Adrenal gland (tissue), 12 donors: ENCODE measurements around the gene LMTK2. TPM values are rescaled to one million over a fixed set of nuclear protein-coding genes. Genes with fewer than 3 reads are reported as not detected.
"Not testable (repeated sequence)": the region's sequence is repeated elsewhere in the genome, so short reads cannot be mapped to it uniquely, and the experiment has no call there.

Experiments
- DNase-seq, 7 donors: peaks; one replicate each; pipeline ENCODE4 v3.0.0-alpha.2; 2019 to 2020
- H3K27ac ChIP-seq, 5 donors: fragments of 200-600 bp; sonication (generic) in 4 of 5; 1 replicate in 3 of 5; 2 replicates in 2 of 5; pipeline versions ENCODE4 v1.5.1 to v1.8.0; 2016 to 2020; ENCODE audit warnings: mild to moderate bottlenecking in 1 of 5
- H3K27me3 ChIP-seq: fragments of 200-600 bp; 2 replicates; pipeline ENCODE4 v1.8.0; 2021
- H3K36me3 ChIP-seq, 2 donors: fragments of 200-600 bp; replicated peaks in 1 of 2; 1 replicate in 1 of 2; 2 replicates in 1 of 2; pipeline versions ENCODE4 v1.5.1 to v1.8.0; 2018 to 2022
- H3K4me1 ChIP-seq, 2 donors: fragments of 200-600 bp; replicated peaks in 1 of 2; 1 replicate in 1 of 2; 2 replicates in 1 of 2; pipeline versions ENCODE4 v1.5.1 to v1.8.0; 2018 to 2021
- H3K4me3 ChIP-seq, 4 donors: fragments of 200-600 bp; sonication (generic) in 3 of 4; one replicate each; pipeline ENCODE4 v1.5.1; 2016 to 2018
- H3K9me3 ChIP-seq, 3 donors: fragments of 200-600 bp; sonication (generic) in 1 of 3; replicated peaks in 1 of 3; 1 replicate in 2 of 3; 2 replicates in 1 of 3; pipeline versions ENCODE4 v1.5.1 to v1.8.0; 2016 to 2021
- CTCF ChIP-seq, 6 experiments: fragments of 450-650 bp in 4 of 6; fragments of 200-600 bp in 2 of 6; sonication (generic) in 1 of 6; IDR thresholded peaks; 1 replicate in 5 of 6; 2 replicates in 1 of 6; pipeline versions ENCODE4 v1.5.1 to v1.8.0; 2016 to 2021; ENCODE audit warnings: antibody characterized with exemption in 6 of 6, mild to moderate bottlenecking in 2 of 6, moderate library complexity in 1 of 6
- POLR2A ChIP-seq, 2 donors: fragments of 450-650 bp; IDR thresholded peaks; one replicate each; pipeline ENCODE4 v1.6.1; 2017; ENCODE audit warnings: antibody characterized with exemption in 2 of 2, mild to moderate bottlenecking in 2 of 2, moderate library complexity in 1 of 2
- WGBS, 4 donors: extraction: QIAGEN DNeasy Blood & Tissue Kit in 2 of 4; methylation state at CpG; one replicate each; pipeline versions ENCODE4 v1.1.5 to v1.1.7; 2013 to 2017; 5-methylcytosine and 5-hydroxymethylcytosine counted together
- intact Hi-C, 2 donors: fragments of 100-400 bp; cut with DNase I; formaldehyde crosslinking; loops; one replicate each; pipeline versions ENCODE4 v1.14.1 to v1.15.0; 2022 to 2023
- polyA plus RNA-seq, 3 donors: library from polyadenylated mRNA; stranded (reverse); fragments of 200-250 nt in 2 of 3; fragments of 350-450 nt in 1 of 3; fragmentation: Illumina TruSeq in 1 of 3; extraction: RNeasy Lipid Tissue Mini Kit (QIAGEN cat#74804) in 1 of 3; gene quantifications; one replicate each; pipeline ENCODE4 v1.2.3, GENCODE V29; 2013 to 2014
- total RNA-seq, 9 donors: library from RNA; depleted of rRNA in 4 of 9; stranded (reverse); fragments of >200 nt in 4 of 9; fragments of 120-200 nt in 1 of 9; fragmentation: NEBNext Ultra II Directional in 1 of 9; extraction: Animal tissue kit (Norgen Biotek cat#: 25700) in 1 of 9; gene quantifications; one replicate each; pipeline versions ENCODE4 v1.1.0 to v1.2.4, GENCODE V29; 2013 to 2023
- donor health status: healthy with polysubstance abuse.
- donor health status: Bipolar disorder and iron deficiency.
- donor health status: DM: yes; HTN: yes; CAD: no.
- donor health status: DM: no; HTN: no; CAD: no.
- donor health status: DM: no; HTN: no; CAD: no.
- donor health status: DM: yes; HTN: yes; CAD: no.

The LMTK2 gene
- total and polyA plus RNA-seq, 12 donors, result 3.4 to 36.2 (median 22.4) TPM

- DNase-seq, result peak in 2 of 7 donors; percentile 26 to 30
- intact Hi-C loops, result no loop called here
- H3K36me3 ChIP-seq, result no peaks in the 10 kb centered on the region
- H3K27me3 ChIP-seq, result no peaks in the 10 kb centered on the region
- H3K27ac ChIP-seq, result peak overlapping the region in 3 of 5 donors; percentile 48 to 61 (median 54)
- peaks cover 19 to 39% of the 10 kb centered on the region in 2 donors for H3K4me1 ChIP-seq
- WGBS, 4 donors, result 65 to 75% (median 71%) methylated on average over 10 of the region's 10 CpGs
- TF ChIP-seq CTCF (IDR thresholded peaks at IDR 0.05) (no peak), POLR2A (IDR thresholded peaks at IDR 0.05) (no peak)
- H3K9me3 ChIP-seq, result no peaks in the 10 kb centered on the region
- H3K4me3 ChIP-seq, result no peak overlapping the region
Observed at GRCh38 chr7:98119256-98119918, 12.7 kb downstream of the LMTK2 start.

- H3K4me3 ChIP-seq, result no peak overlapping the region
- DNase-seq, result no peak
- no peaks in the 10 kb centered on the region for H3K27me3 ChIP-seq
- 33 to 47% (median 42%) methylated on average over 4 of the region's 4 CpGs for WGBS, 4 donors
- peaks cover 19 to 42% of the 10 kb centered on the region in 2 donors for H3K4me1 ChIP-seq
- no peaks in the 10 kb centered on the region for H3K9me3 ChIP-seq
- H3K27ac ChIP-seq, result peak overlapping the region in 3 of 5 donors; percentile 11 to 54 (median 21)
- no peaks in the 10 kb centered on the region for H3K36me3 ChIP-seq
- TF ChIP-seq CTCF (IDR thresholded peaks at IDR 0.05) (no peak), POLR2A (IDR thresholded peaks at IDR 0.05) (no peak)
- intact Hi-C loops, result no loop called here
Observed at GRCh38 chr7:98120559-98120958, 13.9 kb downstream of the LMTK2 start.

- intact Hi-C loops, H3K9me3 ChIP-seq, DNase-seq, H3K4me3 ChIP-seq, H3K36me3 ChIP-seq, H3K27ac ChIP-seq, H3K27me3 ChIP-seq: not testable (repeated sequence)
- peaks cover 18 to 50% of the 10 kb centered on the region in 2 donors for H3K4me1 ChIP-seq
- WGBS, 4 donors, result 82 to 90% (median 86%) methylated on average over 7 of the region's 7 CpGs
Observed at GRCh38 chr7:98121388-98121787, 14.7 kb downstream of the LMTK2 start.

- intact Hi-C loops, result no loop called here
- no peak overlapping the region for H3K4me3 ChIP-seq
- no peaks in the 10 kb centered on the region for H3K36me3 ChIP-seq
- 89 to 98% (median 92%) methylated on average over 4 of the region's 4 CpGs for WGBS, 4 donors
- H3K9me3 ChIP-seq, result no peaks in the 10 kb centered on the region
- DNase-seq, result no peak
- no peak for TF ChIP-seq POLR2A (IDR thresholded peaks at IDR 0.05)
- TF ChIP-seq CTCF (IDR thresholded peaks at IDR 0.05), result no peak
- H3K4me1 ChIP-seq, result peaks cover 20 to 43% of the 10 kb centered on the region in 2 donors
- no peak overlapping the region for H3K27ac ChIP-seq
- H3K27me3 ChIP-seq, result no peaks in the 10 kb centered on the region
Observed at GRCh38 chr7:98123365-98123696, 16.7 kb downstream of the LMTK2 start.

- WGBS, 4 donors, result 69 to 88% (median 82%) methylated on average over 6 of the region's 6 CpGs
- no peaks in the 10 kb centered on the region for H3K9me3 ChIP-seq
- no peak for DNase-seq
- H3K27me3 ChIP-seq, result no peaks in the 10 kb centered on the region
- TF ChIP-seq POLR2A (IDR thresholded peaks at IDR 0.05), result no peak
- no peak for TF ChIP-seq CTCF (IDR thresholded peaks at IDR 0.05)
- H3K4me1 ChIP-seq, result peaks cover 14 to 27% of the 10 kb centered on the region in 2 donors
- H3K4me3 ChIP-seq, result no peak overlapping the region
- H3K36me3 ChIP-seq, result no peaks in the 10 kb centered on the region
- no peak overlapping the region for H3K27ac ChIP-seq
- intact Hi-C loops, result no loop called here
Observed at GRCh38 chr7:98125759-98126158, 19.1 kb downstream of the LMTK2 start.
